ENCODE measurements around the gene LEP.
A peak's percentile ranks its signal among the peaks of the same experiment; 100 is the strongest.

The LEP gene

GRCh38 chr7:128205068-128205467 is 36.0 kb upstream of the LEP start:
- no peak overlapping the region for H3K4me3 ChIP-seq (ENCODE audit: low read length)
- no peak for DNase-seq (ENCODE audit: low read depth)
- TF ChIP-seq CTCF (IDR thresholded peaks at IDR 0.05; ENCODE audit: insufficient read depth, low read depth, low read length, missing control alignments), result no peak

- H3K4me3 ChIP-seq (ENCODE audit: low read length), result no peak overlapping the region
- TF ChIP-seq CTCF (IDR thresholded peaks at IDR 0.05; ENCODE audit: insufficient read depth, low read depth, low read length, missing control alignments), result no peak
- DNase-seq (ENCODE audit: low read depth), result no peak
Observed at GRCh38 chr7:128206017-128206746, 34.9 kb upstream of the LEP start.

- H3K4me3 ChIP-seq (ENCODE audit: low read length), result no peak overlapping the region
- TF ChIP-seq CTCF (IDR thresholded peaks at IDR 0.05; ENCODE audit: insufficient read depth, low read depth, low read length, missing control alignments), result no peak
- DNase-seq (ENCODE audit: low read depth), result no peak
Observed at GRCh38 chr7:128206747-128207500, 34.2 kb upstream of the LEP start.

- no peak overlapping the region for H3K4me3 ChIP-seq (ENCODE audit: low read length)
- TF ChIP-seq CTCF (IDR thresholded peaks at IDR 0.05; ENCODE audit: insufficient read depth, low read depth, low read length, missing control alignments), result no peak
- no peak for DNase-seq (ENCODE audit: low read depth)
Observed at GRCh38 chr7:128207609-128208008, 33.5 kb upstream of the LEP start.

DNA sequence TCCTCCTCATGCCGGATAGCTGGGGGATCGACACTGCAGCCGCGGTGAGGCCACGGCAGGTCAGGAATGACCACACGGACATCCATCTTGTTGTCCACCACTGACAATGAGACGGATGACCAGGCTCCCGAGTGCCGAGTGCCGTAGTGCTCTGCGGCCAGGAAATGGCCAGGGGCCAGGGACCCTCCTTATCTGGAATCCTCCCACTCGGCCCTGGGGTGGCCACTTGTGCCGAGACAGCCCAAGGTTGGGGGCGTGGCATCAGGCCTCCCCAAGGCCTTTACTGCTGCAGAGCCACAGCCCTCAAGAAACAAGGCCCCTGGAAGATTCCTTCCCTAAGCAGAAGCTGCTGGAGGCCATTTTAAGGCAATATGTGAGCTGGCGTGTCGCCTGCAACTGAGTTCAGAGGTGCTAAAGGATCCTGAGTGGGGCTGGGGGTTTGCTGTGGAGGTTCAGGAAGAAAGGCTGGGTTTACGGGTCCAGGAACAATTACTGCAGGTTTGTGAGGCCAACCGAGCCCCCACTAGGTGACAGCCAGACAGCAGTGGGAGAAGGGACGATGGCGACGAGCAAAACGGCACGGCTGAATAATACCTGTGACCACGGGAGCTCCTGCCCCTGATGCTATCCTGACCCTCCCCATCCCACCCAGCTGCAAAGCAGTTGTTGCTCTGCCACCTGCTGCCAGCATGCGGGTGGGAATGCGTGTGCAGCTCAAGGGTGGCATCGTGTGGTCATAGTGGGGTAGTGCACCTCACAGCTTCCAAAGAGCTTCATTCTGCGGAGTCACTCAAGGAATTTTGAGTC is 31.6 kb upstream of the LEP start:
- TF ChIP-seq CTCF (IDR thresholded peaks at IDR 0.05; ENCODE audit: insufficient read depth, low read depth, low read length, missing control alignments), result peak; percentile 99
- no peak overlapping the region for H3K4me3 ChIP-seq (ENCODE audit: low read length)
- DNase-seq (ENCODE audit: low read depth), result peak; percentile 80

GRCh38 chr7:128210036-128210347 is 31.1 kb upstream of the LEP start:
- no peak for TF ChIP-seq CTCF (IDR thresholded peaks at IDR 0.05; ENCODE audit: insufficient read depth, low read depth, low read length, missing control alignments)
- H3K4me3 ChIP-seq (ENCODE audit: low read length), result no peak overlapping the region
- DNase-seq (ENCODE audit: low read depth), result no peak

Data from epithelial cell of esophagus (primary cell).